GM23338 (cell line): Measurements from ENCODE around the gene TM6SF1. TPM values are rescaled to one million over a fixed set of nuclear protein-coding genes. Genes with fewer than 3 reads are reported as not detected.

Experiments used
- ATAC-seq: fragments of 200-7000 bp; cut with Tn5 transposase; 3 replicates; pipeline ENCODE4 v1.9.1; 2020
- DNase-seq: peaks from one replicate; pipeline ENCODE4 v3.0.0-alpha.2; 2015; ENCODE audit warnings: low spot score
- H2AFZ ChIP-seq: fragments of 200-600 bp; sonication (generic); 2 replicates; pipeline ENCODE4 v1.8.0; 2016; ENCODE audit warnings: antibody characterized with exemption, mild to moderate bottlenecking, moderate library complexity
- H3F3A ChIP-seq: fragments of 200-600 bp; sonication (generic); replicated peaks from 2 replicates; pipeline ENCODE4 v1.8.0; 2017; ENCODE audit warnings: antibody characterized with exemption, mixed run types, low read depth
- H3K27ac ChIP-seq: fragments of 200-600 bp; sonication (generic); 2 replicates; pipeline ENCODE4 v1.6.1; 2016; ENCODE audit warnings: low read depth
- H3K27me3 ChIP-seq: fragments of 200-600 bp; sonication (generic); 2 replicates; pipeline ENCODE4 v1.8.0; 2016; ENCODE audit warnings: mild to moderate bottlenecking, mixed run types, moderate library complexity; ENCODE audit not compliant: insufficient read depth
- H3K36me3 ChIP-seq: fragments of 200-600 bp; sonication (generic); 2 replicates; pipeline ENCODE4 v1.8.0; 2016; ENCODE audit warnings: mild to moderate bottlenecking; ENCODE audit not compliant: insufficient read depth
- H3K4me1 ChIP-seq: fragments of 200-600 bp; sonication (generic); 2 replicates; pipeline ENCODE4 v1.8.0; 2016; ENCODE audit warnings: mild to moderate bottlenecking, moderate library complexity; ENCODE audit not compliant: insufficient read depth
- H3K4me2 ChIP-seq: fragments of 200-600 bp; sonication (generic); 2 replicates; pipeline ENCODE4 v1.7.1; 2017; ENCODE audit warnings: mixed run types
- H3K4me3 ChIP-seq: fragments of 200-600 bp; sonication (generic); 2 replicates; pipeline ENCODE4 v1.6.1; 2016; ENCODE audit warnings: mixed run types
- H3K79me2 ChIP-seq: fragments of 200-600 bp; sonication (generic); replicated peaks from 2 replicates; pipeline ENCODE4 v1.8.0; 2017; ENCODE audit warnings: mild to moderate bottlenecking; ENCODE audit not compliant: insufficient read depth
- H3K9me2 ChIP-seq: fragments of 200-600 bp; sonication (generic); 2 replicates; pipeline ENCODE4 v1.8.0; 2017; ENCODE audit not compliant: insufficient read depth
- H4K20me1 ChIP-seq: fragments of 200-600 bp; sonication (generic); replicated peaks from 2 replicates; pipeline ENCODE4 v1.8.0; 2017; ENCODE audit warnings: mild to moderate bottlenecking; ENCODE audit not compliant: insufficient read depth
- H3K27ac Mint-ChIP-seq: 2 replicates; pipeline ENCODE4 v1.8.0; 2020; ENCODE audit warnings: inconsistent platforms, mild to moderate bottlenecking, moderate library complexity, mixed read lengths
- H3K27me3 Mint-ChIP-seq: 3 replicates; pipeline ENCODE4 v1.8.0; 2022; ENCODE audit warnings: low read depth, mild to moderate bottlenecking, moderate library complexity, mixed read lengths, inconsistent platforms; ENCODE audit not compliant: insufficient read depth, poor library complexity
- H3K36me3 Mint-ChIP-seq: 3 replicates; pipeline ENCODE4 v1.8.0; 2021; ENCODE audit warnings: low read depth, mild to moderate bottlenecking, inconsistent platforms, moderate library complexity, mixed read lengths
- H3K4me1 Mint-ChIP-seq: 3 replicates; pipeline ENCODE4 v1.8.0; 2020; ENCODE audit warnings: mild to moderate bottlenecking, inconsistent platforms, mixed read lengths
- H3K4me3 Mint-ChIP-seq: 3 replicates; pipeline ENCODE4 v1.8.0; 2021; ENCODE audit warnings: moderate library complexity, mild to moderate bottlenecking, inconsistent platforms, mixed read lengths
- H3K9me3 Mint-ChIP-seq: 3 replicates; pipeline ENCODE4 v1.8.0; 2020; ENCODE audit warnings: moderate library complexity, mild to moderate bottlenecking, inconsistent platforms, mixed read lengths
- CREB1 ChIP-seq: fragments of 250-450 bp; sonication (Bioruptor Pico); IDR thresholded peaks from 2 replicates; pipeline ENCODE4 v1.5.0; 2020; ENCODE audit warnings: low read depth, mild to moderate bottlenecking, moderate library complexity
- EZH2 ChIP-seq: fragments of 200-600 bp; sonication (generic); IDR thresholded peaks from one replicate; pipeline ENCODE4 v1.8.0; 2017; ENCODE audit warnings: antibody characterized with exemption, mild to moderate bottlenecking, low read depth; ENCODE audit not compliant: unreplicated experiment
- EZH2phosphoT487 ChIP-seq: fragments of 200-600 bp; sonication (generic); IDR thresholded peaks from one replicate; pipeline ENCODE4 v1.8.1; 2018; ENCODE audit warnings: antibody characterized with exemption; ENCODE audit not compliant: unreplicated experiment
- JUNB ChIP-seq: IDR thresholded peaks from one replicate; pipeline ENCODE4 v1.6.1; 2016; ENCODE audit warnings: antibody characterized with exemption; ENCODE audit not compliant: unreplicated experiment
- POLR2AphosphoS5 ChIP-seq: IDR thresholded peaks from 2 replicates; pipeline ENCODE4 v1.6.1; 2016; ENCODE audit warnings: antibody characterized with exemption, low read depth
- STAT1 ChIP-seq: IDR thresholded peaks from one replicate; pipeline ENCODE4 v1.6.1; 2016; ENCODE audit warnings: antibody characterized with exemption; ENCODE audit not compliant: unreplicated experiment
- ZNF114 ChIP-seq: fragments of 250-450 bp; sonication (Bioruptor Pico); IDR thresholded peaks from 2 replicates; pipeline ENCODE4 v1.5.0; 2020; ENCODE audit warnings: mild to moderate bottlenecking, moderate library complexity
- ZNF331 ChIP-seq: fragments of 250-450 bp; sonication (Bioruptor Pico); IDR thresholded peaks from 2 replicates; pipeline ENCODE4 v1.5.0; 2020; ENCODE audit warnings: low read depth, mild to moderate bottlenecking, moderate library complexity
- polyA plus RNA-seq: library from polyadenylated mRNA; unstranded; fragments of >200 nt; fragmentation: Nextera tagmentation; extraction: Ambion mirVana; gene quantifications from 2 replicates; pipeline ENCODE4 v1.2.1, GENCODE V29; 2016
- total RNA-seq: library from RNA; depleted of rRNA; stranded (reverse); fragments of >200 nt; shearing (Covaris generic); gene quantifications from 2 replicates; pipeline ENCODE4 v1.2.3, GENCODE V29; 2014
- TF ChIP-seq, protein P1 (sequence below): IDR thresholded peaks from 2 replicates; pipeline ENCODE4 v1.6.1; 2016; ENCODE audit warnings: antibody characterized with exemption
- TF ChIP-seq, protein P2 (sequence below): IDR thresholded peaks from one replicate; pipeline ENCODE4 v1.6.1; 2018; ENCODE audit warnings: antibody characterized with exemption; ENCODE audit not compliant: unreplicated experiment

TM6SF1 gene
- total and polyA plus RNA-seq, 2 experiments from 2014 or later: 0.80 to 1.5 TPM

DNA sequence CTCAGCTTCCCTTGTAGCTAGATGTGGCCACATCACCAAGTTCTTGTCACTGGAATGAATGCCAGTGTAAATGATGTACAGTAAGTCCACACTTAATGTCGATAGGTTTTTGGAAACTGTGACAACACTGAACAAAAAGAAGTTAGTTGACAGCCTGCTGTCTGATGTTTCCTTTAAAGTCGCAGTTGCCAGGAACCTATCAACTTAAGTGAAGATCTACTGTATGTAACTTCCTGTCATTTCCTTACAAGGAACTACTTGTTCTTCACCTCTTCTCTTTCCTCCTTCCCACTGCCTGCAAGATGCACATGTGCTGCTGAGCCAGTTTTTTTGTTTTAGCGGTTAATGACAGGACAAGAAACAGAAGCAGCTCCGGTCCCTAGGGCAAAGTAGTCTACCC, 55.6 kb downstream of the TM6SF1 start (continued):
- TF ChIP-seq, protein P1, sequence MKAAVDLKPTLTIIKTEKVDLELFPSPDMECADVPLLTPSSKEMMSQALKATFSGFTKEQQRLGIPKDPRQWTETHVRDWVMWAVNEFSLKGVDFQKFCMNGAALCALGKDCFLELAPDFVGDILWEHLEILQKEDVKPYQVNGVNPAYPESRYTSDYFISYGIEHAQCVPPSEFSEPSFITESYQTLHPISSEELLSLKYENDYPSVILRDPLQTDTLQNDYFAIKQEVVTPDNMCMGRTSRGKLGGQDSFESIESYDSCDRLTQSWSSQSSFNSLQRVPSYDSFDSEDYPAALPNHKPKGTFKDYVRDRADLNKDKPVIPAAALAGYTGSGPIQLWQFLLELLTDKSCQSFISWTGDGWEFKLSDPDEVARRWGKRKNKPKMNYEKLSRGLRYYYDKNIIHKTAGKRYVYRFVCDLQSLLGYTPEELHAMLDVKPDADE: no peak
- TF ChIP-seq EZH2 (no peak), JUNB (no peak), STAT1 (no peak)
- TF ChIP-seq, protein P2, sequence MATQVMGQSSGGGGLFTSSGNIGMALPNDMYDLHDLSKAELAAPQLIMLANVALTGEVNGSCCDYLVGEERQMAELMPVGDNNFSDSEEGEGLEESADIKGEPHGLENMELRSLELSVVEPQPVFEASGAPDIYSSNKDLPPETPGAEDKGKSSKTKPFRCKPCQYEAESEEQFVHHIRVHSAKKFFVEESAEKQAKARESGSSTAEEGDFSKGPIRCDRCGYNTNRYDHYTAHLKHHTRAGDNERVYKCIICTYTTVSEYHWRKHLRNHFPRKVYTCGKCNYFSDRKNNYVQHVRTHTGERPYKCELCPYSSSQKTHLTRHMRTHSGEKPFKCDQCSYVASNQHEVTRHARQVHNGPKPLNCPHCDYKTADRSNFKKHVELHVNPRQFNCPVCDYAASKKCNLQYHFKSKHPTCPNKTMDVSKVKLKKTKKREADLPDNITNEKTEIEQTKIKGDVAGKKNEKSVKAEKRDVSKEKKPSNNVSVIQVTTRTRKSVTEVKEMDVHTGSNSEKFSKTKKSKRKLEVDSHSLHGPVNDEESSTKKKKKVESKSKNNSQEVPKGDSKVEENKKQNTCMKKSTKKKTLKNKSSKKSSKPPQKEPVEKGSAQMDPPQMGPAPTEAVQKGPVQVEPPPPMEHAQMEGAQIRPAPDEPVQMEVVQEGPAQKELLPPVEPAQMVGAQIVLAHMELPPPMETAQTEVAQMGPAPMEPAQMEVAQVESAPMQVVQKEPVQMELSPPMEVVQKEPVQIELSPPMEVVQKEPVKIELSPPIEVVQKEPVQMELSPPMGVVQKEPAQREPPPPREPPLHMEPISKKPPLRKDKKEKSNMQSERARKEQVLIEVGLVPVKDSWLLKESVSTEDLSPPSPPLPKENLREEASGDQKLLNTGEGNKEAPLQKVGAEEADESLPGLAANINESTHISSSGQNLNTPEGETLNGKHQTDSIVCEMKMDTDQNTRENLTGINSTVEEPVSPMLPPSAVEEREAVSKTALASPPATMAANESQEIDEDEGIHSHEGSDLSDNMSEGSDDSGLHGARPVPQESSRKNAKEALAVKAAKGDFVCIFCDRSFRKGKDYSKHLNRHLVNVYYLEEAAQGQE: no peak

DNA sequence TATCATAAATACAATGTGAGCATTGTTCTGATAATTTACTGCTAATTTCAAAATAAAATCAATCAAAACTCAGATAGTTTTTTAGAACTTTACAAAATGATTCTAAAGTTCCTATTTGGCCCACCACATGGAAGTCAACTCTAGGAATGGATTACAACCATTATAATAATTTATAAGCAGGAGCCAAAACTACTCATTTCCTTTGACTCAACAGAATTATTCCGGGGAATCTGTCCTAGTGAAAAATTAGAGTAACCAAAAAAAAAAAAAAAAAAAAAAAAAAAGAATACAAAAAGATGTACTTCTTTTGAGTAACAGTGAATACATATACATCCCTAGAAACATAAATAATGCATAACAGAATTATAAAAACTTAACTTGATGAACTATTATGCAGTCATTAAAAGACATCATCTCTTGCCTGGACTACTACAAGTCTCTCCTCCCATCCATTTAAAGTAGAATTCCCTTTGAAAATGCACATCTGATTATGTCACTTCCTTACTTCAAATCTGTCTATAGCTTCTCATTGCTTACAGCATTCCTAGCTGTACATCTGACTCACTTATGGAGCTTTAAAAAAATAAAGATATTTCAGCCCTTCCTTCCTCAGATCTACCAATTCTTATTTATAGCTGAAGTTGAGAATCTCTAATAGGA, 56.8 kb downstream of the TM6SF1 start:
- no peaks in the 10 kb centered on the region; the same call in 2 of the 3 replicates for H3K9me3 Mint-ChIP-seq
- H3K36me3 Mint-ChIP-seq: peaks cover 18% of the 10 kb centered on the region; the same call in 2 of the 3 replicates
- peaks cover 38% of the 10 kb centered on the region for H3K4me1 Mint-ChIP-seq
- H3K4me3 Mint-ChIP-seq: no peak overlapping the region
- no peaks in the 10 kb centered on the region for H3K27me3 Mint-ChIP-seq
- no peak for ATAC-seq
- H4K20me1 ChIP-seq: peaks cover 41% of the 10 kb centered on the region
- H3K27ac ChIP-seq: no peak overlapping the region
- DNase-seq: no peak
- no peak overlapping the region for H2AFZ ChIP-seq
- no peaks in the 10 kb centered on the region for H3K36me3 ChIP-seq
- H3K79me2 ChIP-seq: peaks cover 77% of the 10 kb centered on the region
- no peak overlapping the region for H3K4me2 ChIP-seq
- H3K4me1 ChIP-seq: peaks cover 12% of the 10 kb centered on the region; the same call in 1 of the 2 replicates
- no peak overlapping the region for H3K4me3 ChIP-seq
- no peak overlapping the region for H3K27ac Mint-ChIP-seq
- H3K9me2 ChIP-seq: no peaks in the 10 kb centered on the region
- H3F3A ChIP-seq: no peaks in the 10 kb centered on the region
- H3K27me3 ChIP-seq: no peaks in the 10 kb centered on the region
- TF ChIP-seq POLR2AphosphoS5: no peak
- TF ChIP-seq, protein P1: no peak
- no peak for TF ChIP-seq ZNF331 (CRISPR knock-in tag)
- TF ChIP-seq CREB1: no peak
- TF ChIP-seq ZNF114 (CRISPR knock-in tag): no peak
- TF ChIP-seq EZH2: no peak
- TF ChIP-seq EZH2phosphoT487: no peak
- TF ChIP-seq, protein P2: no peak
